ENCODE data around the gene CXorf66.
"Not testable (repeated sequence)": the region's sequence is repeated elsewhere in the genome, so short reads cannot be mapped to it uniquely, and the experiment has no call there.

Gene CXorf66

DNA sequence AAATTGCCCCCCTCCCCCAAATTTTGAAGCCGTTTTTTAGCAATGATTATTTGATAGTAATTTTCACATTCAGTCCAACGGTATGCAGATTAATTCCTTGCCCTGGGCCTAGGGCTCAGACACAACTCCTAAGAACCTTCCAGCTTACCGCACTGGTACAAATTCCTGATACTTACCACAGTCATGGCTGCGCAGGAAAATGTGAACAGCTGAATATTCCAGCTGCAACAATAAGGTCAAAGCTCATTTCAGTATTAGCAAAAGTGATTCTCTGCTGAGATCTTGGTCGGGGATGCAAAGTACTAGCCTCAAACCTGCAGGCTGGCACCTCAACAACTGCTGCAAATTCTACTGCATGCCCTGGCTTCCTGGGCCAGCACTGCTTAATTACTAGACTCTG is 35.4 kb downstream of the CXorf66 start:
- DNase-seq (ENCODE audit: low spot score), result no peak

DNA sequence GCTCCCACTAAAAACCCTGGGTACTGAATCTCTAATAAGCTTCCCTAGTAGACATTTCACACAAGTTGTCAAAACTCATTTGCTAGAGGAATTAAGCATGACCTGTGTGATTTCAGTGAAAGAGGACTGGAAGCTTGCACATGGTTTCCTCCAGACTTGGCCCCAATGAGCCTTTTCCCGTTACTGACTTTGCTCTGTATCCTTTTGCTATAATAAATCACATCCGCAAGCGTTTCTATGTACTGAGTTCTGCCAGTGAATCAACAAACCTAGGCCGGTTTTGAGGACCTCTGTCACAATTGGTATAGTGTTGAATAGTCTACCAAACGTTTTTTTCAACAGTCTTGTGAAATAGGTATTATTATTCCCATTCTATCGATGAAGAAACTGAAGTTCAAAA is 40.6 kb downstream of the CXorf66 start:
- no peak for DNase-seq (ENCODE audit: low spot score)

DNA sequence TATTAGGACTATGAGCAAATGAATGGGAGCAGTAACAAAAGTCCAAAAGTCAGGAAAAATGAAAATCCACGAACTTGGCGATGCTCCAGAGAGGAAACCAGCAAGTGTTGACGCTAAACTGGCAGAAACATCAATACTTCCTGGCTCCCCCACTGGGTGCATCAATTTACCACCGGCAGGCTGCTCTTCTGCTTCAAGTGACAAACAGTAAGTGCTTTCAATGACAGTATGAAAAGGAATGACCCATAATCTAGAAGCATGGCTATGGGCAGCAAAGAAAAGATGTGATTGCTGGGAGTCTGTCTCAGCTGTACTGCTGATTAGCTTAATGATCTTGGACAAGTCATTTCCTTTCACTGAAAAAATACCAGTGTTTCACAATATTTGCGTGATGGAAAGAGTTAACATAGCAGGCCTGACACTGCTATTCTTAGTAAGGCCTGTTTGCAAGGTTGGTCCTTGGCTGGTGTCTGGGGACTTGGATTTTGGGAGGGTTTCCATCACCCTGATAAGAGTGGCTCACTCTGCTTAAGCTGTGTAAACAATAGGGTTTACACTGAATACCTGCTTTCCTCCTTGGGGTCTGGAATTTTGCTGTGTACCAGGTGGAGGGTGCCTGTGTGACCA is 41.1 kb downstream of the CXorf66 start:
- DNase-seq (ENCODE audit: low spot score), result no peak

DNA sequence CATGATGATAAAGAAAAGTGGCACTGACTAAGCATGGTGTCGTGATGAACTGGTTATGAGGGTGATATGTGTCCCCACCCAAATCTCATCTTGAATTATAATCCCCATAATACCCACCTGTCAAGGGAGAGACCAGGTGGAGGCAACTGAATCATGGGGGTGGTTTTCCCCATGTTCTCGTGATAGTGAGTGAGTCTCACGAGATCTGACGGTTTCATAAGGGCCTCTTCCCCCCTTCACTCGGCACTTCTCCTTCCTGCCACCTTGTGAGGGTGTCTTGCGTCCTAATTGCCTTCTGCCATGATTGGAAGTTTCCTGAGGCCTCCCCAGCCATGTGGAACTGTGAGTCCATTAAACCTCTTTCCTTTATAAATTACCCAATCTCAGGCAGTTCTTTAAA is 44.2 kb downstream of the CXorf66 start:
- DNase-seq (ENCODE audit: low spot score), result not testable (repeated sequence)

DNA sequence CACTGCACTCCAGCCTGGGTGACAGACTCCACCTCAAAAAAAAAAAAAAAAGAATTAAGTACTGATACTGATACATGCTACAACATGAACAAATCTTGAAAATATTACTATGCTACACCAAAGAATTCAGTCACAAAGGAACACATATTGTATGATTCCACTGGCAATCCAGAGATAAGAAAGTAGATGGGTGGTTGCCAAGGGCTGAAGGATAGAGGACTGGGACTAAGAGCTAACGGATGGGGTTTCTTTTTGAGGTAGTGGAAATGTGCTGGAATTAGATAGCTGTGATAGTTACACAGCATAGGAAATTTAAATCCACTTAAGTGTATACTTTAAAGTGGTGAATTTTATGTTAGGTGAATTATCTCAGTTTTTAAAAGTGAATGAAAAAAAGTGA is 45.0 kb downstream of the CXorf66 start:
- DNase-seq (ENCODE audit: low spot score), result no peak

DNA sequence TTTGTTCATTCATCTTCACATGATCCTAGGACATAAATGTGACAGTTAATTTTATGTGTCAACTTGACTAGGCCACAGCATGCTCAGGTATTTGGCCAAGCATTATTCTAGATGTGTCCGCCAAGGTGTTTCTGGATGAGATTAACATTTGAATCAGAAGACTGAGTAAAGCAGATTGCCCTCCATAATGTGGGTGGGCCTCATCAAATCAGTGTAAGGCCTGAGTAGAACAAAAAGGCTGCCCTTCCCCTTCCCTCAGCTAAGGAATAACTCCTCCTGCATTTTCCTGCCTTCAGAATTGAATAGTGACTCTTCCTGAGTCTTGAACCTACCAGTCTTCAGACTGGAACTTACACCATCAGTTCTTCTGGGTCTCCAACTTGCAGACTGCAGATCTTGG is 50.9 kb downstream of the CXorf66 start:
- DNase-seq (ENCODE audit: low spot score), result no peak

DNA sequence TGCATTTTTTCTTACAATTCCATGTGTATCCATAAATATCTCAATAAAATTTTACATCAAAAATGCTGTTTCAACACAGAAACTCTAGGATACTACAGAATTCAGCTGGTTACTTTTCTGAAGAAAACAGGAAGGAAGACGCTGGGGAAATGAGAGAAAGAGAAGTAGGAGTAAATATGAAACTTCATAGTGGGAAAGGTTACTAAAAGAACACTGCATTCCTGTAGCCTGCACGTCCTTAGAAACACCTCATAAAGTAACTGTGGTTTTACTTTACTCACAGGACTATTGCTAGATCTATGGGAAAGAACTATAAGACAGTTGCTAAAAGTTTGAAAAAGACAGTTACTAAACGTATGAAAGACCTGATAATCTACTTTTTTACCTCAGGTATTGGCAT is 55.6 kb downstream of the CXorf66 start:
- DNase-seq (ENCODE audit: low spot score), result no peak

DNA sequence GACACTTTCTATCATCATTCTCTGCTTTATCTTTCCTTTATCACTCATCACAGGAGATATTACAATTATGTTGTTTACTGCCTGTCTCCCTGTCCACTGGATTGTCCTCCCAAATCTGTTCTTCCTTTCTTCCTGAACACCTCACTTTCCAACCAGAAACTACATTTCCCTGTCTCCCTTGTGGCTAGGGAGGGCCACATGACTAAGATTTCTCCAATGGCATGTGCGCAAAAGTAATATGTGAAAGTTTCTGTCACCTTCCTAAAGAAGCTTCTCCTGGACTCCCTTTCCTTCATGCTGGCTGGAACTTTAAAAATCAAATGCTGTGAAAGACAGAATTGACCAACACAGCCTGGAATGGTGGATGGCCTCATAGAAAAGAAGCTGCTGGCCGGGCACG is 58.2 kb downstream of the CXorf66 start:
- DNase-seq (ENCODE audit: low spot score), result no peak

DNA sequence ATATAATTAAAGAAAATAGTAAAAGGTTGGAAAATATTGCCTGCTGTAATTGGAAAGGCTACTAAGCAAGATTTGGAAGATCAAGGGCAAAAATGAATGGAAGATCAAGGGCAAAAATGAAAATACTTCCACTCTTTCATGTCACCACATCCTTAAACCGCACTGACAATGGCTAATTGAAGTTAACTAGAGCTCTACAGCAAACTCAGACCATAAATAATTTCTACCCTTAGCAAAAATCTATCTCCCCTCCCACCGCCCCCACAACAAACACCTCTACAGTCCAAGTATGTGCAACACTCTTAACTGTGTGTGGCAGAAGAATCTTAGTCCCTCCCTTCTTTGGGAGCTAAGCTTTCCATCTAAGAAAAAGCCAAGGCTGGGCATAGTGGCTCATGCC is 59.6 kb downstream of the CXorf66 start:
- DNase-seq (ENCODE audit: low spot score), result peak; percentile 89
